Neutrophil (primary cell): ENCODE results near the gene WLS.
"Not testable (repeated sequence)": the region's sequence is repeated elsewhere in the genome, so short reads cannot be mapped to it uniquely, and the experiment has no call there.

ENCODE experiments used
- H3K27ac ChIP-seq: fragments of 200-600 bp; sonication (generic); 2 replicates; pipeline ENCODE4 v1.5.1; 2016; ENCODE audit warnings: mild to moderate bottlenecking, moderate library complexity
- H3K27me3 ChIP-seq: fragments of 200-600 bp; sonication (generic); 2 replicates; pipeline ENCODE4 v1.6.0; 2016; ENCODE audit warnings: mild to moderate bottlenecking
- H3K36me3 ChIP-seq: fragments of 200-600 bp; sonication (generic); 2 replicates; pipeline ENCODE4 v1.5.1; 2017
- H3K4me1 ChIP-seq, 2 experiments: fragments of 200-600 bp in 1 of 2; sonication (generic) in 1 of 2; 1 replicate in 1 of 2; 2 replicates in 1 of 2; pipeline versions ENCODE4 v1.5.1 to v1.6.1; 2013 to 2016; ENCODE audit warnings: low read depth in 1 of 2, low read length in 1 of 2, mild to moderate bottlenecking in 1 of 2, moderate library complexity in 1 of 2; ENCODE audit not compliant: control insufficient read depth in 1 of 2, insufficient read depth in 1 of 2
- H3K4me3 ChIP-seq, 2 experiments: fragments of 200-600 bp in 1 of 2; sonication (generic) in 1 of 2; 1 replicate in 1 of 2; 2 replicates in 1 of 2; pipeline ENCODE4 v1.5.1; 2013 to 2016; ENCODE audit warnings: low read depth in 1 of 2, low read length in 1 of 2, mild to moderate bottlenecking in 1 of 2, moderate library complexity in 1 of 2
- H3K9me3 ChIP-seq: fragments of 200-600 bp; sonication (generic); 2 replicates; pipeline ENCODE4 v1.5.1; 2016
- TF ChIP-seq, protein P1 (sequence below): fragments of 200-600 bp; sonication (generic); IDR thresholded peaks from 2 replicates; pipeline ENCODE4 v1.5.1; 2016; ENCODE audit warnings: antibody characterized with exemption

The WLS gene

DNA sequence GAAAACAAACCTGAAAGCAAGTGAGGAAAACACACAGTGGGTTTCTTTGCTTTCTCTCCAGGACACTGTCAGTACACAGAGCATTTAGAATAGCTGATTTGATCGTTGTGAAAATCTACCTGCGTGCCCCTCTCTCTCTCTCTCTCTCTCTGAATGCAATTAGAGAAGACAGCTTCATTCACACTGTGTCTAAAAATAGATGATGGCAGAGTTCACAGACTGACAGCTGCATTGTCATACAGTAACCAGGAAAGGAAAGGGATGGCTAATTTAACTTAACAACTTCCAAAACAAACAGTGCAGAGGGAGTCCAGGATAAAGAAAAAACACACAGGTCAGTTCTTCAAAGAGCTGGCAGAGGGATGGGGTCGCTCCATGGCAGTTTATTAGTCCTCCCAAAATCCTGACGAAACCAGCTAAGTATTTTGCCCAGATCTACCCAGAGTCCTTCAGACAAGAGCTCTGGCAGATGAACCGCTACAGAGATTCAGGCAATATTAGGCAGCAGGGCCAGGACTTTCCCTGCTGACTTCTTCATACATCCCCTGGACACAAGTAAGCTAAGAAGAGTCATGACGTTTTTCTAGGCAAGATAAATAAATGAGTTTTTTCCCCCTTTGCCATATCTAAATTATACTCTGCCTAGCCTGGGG is 58.9 kb downstream of the WLS start:
- Histone ChIP-seq H3K9me3 (no peaks in the 10 kb centered on the region), H3K36me3 (no peaks in the 10 kb centered on the region), H3K4me3 (no peak overlapping the region), H3K4me1 (no peaks in the 10 kb centered on the region), H3K27me3 (no peaks in the 10 kb centered on the region), H3K27ac (no peak overlapping the region)
- TF ChIP-seq, protein P1, sequence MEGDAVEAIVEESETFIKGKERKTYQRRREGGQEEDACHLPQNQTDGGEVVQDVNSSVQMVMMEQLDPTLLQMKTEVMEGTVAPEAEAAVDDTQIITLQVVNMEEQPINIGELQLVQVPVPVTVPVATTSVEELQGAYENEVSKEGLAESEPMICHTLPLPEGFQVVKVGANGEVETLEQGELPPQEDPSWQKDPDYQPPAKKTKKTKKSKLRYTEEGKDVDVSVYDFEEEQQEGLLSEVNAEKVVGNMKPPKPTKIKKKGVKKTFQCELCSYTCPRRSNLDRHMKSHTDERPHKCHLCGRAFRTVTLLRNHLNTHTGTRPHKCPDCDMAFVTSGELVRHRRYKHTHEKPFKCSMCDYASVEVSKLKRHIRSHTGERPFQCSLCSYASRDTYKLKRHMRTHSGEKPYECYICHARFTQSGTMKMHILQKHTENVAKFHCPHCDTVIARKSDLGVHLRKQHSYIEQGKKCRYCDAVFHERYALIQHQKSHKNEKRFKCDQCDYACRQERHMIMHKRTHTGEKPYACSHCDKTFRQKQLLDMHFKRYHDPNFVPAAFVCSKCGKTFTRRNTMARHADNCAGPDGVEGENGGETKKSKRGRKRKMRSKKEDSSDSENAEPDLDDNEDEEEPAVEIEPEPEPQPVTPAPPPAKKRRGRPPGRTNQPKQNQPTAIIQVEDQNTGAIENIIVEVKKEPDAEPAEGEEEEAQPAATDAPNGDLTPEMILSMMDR, result no peak

DNA sequence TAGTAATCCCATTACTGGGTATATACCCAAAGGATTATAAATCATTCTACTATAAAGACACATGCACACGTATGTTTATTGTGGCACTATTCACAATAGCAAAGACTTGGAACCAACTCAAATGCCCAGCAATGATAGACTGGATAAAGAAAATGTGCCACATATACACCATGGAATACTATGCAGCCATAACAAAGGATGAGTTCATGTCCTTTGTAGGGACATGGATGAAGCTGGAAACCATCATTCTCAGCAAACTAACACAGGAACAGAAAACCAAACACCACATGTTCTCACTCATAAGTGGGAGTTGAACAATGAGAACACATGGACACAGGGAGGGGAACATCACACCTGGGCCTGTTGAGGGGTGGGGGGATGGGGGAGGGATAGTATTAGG is 60.5 kb downstream of the WLS start:
- not testable (repeated sequence) for H3K9me3 ChIP-seq, H3K27me3 ChIP-seq, H3K4me3 ChIP-seq, H3K4me1 ChIP-seq, H3K36me3 ChIP-seq, H3K27ac ChIP-seq

DNA sequence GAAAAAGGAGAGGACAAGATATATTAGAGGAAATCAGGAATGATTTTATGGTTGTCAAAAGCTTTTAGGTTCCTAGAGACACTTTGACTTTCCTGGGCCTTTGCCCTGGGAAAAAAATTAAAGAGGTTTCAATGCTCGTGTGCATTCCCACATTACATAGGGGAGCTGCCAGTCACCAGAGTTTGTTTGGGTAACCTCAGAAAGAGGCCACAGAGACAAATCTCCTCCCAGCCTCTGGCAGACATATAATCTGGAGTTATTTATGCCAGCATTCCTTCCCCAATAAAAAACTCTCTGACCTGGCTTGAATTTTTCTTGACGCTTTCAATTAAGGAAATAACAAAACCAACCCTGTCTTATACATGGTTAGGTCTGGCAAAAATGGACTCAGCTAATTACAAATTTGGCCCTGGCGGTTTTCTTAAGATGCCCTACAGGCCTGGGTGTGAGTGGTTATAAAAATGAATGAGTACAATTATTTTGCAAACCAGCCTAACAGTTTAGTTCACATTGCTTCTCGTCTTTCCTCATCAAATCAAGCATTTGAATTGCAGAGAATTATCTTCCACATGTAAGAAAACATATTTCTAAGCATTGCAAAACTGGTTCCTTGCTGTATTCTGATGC is 63.7 kb downstream of the WLS start:
- H3K4me3 ChIP-seq, result no peak overlapping the region
- H3K9me3 ChIP-seq, result no peaks in the 10 kb centered on the region
- no peak overlapping the region for H3K27ac ChIP-seq
- no peaks in the 10 kb centered on the region for H3K27me3 ChIP-seq
- TF ChIP-seq, protein P1, result no peak
- H3K4me1 ChIP-seq, result no peaks in the 10 kb centered on the region
- no peaks in the 10 kb centered on the region for H3K36me3 ChIP-seq

DNA sequence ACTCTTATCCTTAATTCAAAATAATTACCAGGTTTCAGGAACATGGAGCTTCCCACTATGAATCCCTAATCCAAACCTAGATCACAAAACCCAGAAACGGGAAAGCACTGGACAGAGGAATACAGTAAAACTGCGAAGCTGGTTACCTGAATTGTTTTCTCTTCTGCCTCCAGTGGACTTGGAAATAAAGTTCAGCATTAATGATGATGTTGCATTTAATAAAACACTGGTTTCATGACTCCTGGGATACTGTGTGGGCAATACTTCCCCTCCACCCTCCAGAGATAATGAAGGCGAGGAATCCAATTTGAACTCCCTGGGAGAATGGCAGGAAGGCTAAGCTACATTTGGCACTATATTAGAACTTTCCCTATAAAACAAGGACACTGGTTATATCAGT is 65.1 kb downstream of the WLS start:
- Histone ChIP-seq H3K36me3 (no peaks in the 10 kb centered on the region), H3K9me3 (no peaks in the 10 kb centered on the region), H3K4me1 (no peaks in the 10 kb centered on the region), H3K4me3 (no peak overlapping the region), H3K27me3 (no peaks in the 10 kb centered on the region), H3K27ac (no peak overlapping the region)
- TF ChIP-seq, protein P1, result no peak

DNA sequence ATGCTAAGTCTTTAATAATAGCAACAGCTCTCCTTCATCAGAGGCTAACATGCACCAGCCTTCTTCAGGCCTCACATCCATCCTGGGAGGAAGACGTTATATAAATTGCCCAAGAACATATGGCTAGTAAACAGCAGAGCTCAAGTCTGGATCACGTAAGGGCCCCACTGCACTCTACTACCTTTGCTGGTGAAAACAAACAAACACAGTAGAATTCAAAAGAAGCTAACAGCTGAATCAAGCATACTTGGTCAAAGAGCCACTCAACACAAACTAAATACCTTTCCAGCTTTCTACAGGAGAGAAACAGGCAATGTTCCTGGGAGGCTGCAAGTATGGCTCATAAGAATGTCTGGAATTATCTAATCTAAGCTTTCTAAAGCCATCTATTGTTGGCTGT is 66.0 kb downstream of the WLS start:
- no peaks in the 10 kb centered on the region for H3K9me3 ChIP-seq
- no peak overlapping the region for H3K4me3 ChIP-seq
- no peaks in the 10 kb centered on the region for H3K4me1 ChIP-seq
- TF ChIP-seq, protein P1, result no peak
- no peak overlapping the region for H3K27ac ChIP-seq
- no peaks in the 10 kb centered on the region for H3K27me3 ChIP-seq
- H3K36me3 ChIP-seq, result no peaks in the 10 kb centered on the region

DNA sequence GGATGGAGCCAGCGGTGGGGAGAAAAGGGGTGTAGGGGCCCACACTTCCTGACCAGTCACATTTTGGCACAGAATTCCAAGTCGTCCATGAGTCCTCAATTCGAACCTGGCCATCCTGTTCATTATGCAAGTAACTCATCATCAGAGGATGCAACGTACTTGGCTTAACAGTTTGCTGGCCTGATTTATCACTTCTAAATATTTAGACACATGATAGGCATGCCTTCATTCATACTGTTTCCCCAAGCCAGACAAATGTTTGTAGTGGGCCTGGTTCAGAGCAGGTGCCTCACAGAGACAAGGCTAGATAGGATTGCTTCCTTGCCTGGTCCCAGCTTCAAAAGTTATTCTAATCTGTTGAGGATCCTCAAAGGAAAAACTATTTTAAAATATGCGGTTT is 66.7 kb downstream of the WLS start:
- Histone ChIP-seq H3K27me3 (no peaks in the 10 kb centered on the region), H3K4me1 (no peaks in the 10 kb centered on the region), H3K27ac (no peak overlapping the region), H3K9me3 (no peaks in the 10 kb centered on the region), H3K36me3 (no peaks in the 10 kb centered on the region), H3K4me3 (no peak overlapping the region)
- TF ChIP-seq, protein P1, result no peak
